HG03159 (cell line): Measurements from ENCODE around the gene EIF3B.
"Not testable (repeated sequence)": the region's sequence is repeated elsewhere in the genome, so short reads cannot be mapped to it uniquely, and the experiment has no call there.

Source experiments
- ATAC-seq: cut with Tn5 transposase; IDR thresholded peaks from one replicate; pipeline ENCODE4 v1.9.1; 2021; ENCODE audit warnings: mild to moderate bottlenecking, moderate library complexity; ENCODE audit not compliant: unreplicated experiment

EIF3B gene

GRCh38 chr7:2347351-2348063 lies 7.1 kb upstream of the EIF3B start:
- not testable (repeated sequence) for ATAC-seq

- ATAC-seq = no peak
Measured at GRCh38 chr7:2350055-2350454, 4.6 kb upstream of the EIF3B start.

- no peak for ATAC-seq
Measured at GRCh38 chr7:2350861-2351260, 3.8 kb upstream of the EIF3B start.

- no peak for ATAC-seq
Measured at GRCh38 chr7:2353113-2353935, 1.3 kb upstream of the EIF3B start.

- ATAC-seq = peak; percentile 50
Measured at GRCh38 chr7:2353936-2354185, 766 bp upstream of the EIF3B start.

- ATAC-seq = peak; percentile 18
Measured at GRCh38 chr7:2354939-2355704, 495 bp downstream of the EIF3B start.

GRCh38 chr7:2355705-2356008 lies 1.0 kb downstream of the EIF3B start:
- no peak for ATAC-seq

- ATAC-seq = no peak
Measured at GRCh38 chr7:2357165-2357564, 2.5 kb downstream of the EIF3B start.

- ATAC-seq = no peak
Measured at GRCh38 chr7:2357571-2357970, 2.9 kb downstream of the EIF3B start.

GRCh38 chr7:2358968-2359527 lies 4.4 kb downstream of the EIF3B start:
- ATAC-seq = no peak

- no peak for ATAC-seq
Measured at GRCh38 chr7:2359610-2360009, 5.0 kb downstream of the EIF3B start.

GRCh38 chr7:2360796-2361195 lies 6.2 kb downstream of the EIF3B start:
- no peak for ATAC-seq

- ATAC-seq = no peak
Measured at GRCh38 chr7:2362385-2363088, 7.9 kb downstream of the EIF3B start.

- ATAC-seq = no peak
Measured at GRCh38 chr7:2369139-2369538, 14.5 kb downstream of the EIF3B start.

GRCh38 chr7:2371329-2371728 lies 16.7 kb downstream of the EIF3B start:
- no peak for ATAC-seq

GRCh38 chr7:2372724-2373123 lies 18.1 kb downstream of the EIF3B start:
- no peak for ATAC-seq

GRCh38 chr7:2373124-2373556 lies 18.5 kb downstream of the EIF3B start:
- no peak for ATAC-seq

- ATAC-seq = no peak
Measured at GRCh38 chr7:2373646-2374045, 19.0 kb downstream of the EIF3B start.

- ATAC-seq = no peak
Measured at GRCh38 chr7:2374401-2374800, 19.8 kb downstream of the EIF3B start.

- no peak for ATAC-seq
Measured at GRCh38 chr7:2374830-2375728, 20.5 kb downstream of the EIF3B start.
